ENCODE data around the gene PTCH1. TPM values are rescaled to one million over a fixed set of nuclear protein-coding genes. Genes with fewer than 3 reads are reported as not detected.

PTCH1 gene
- total and polyA plus RNA-seq, 4 donors, result 1.2 to 5.0 (median 2.1) TPM

DNA sequence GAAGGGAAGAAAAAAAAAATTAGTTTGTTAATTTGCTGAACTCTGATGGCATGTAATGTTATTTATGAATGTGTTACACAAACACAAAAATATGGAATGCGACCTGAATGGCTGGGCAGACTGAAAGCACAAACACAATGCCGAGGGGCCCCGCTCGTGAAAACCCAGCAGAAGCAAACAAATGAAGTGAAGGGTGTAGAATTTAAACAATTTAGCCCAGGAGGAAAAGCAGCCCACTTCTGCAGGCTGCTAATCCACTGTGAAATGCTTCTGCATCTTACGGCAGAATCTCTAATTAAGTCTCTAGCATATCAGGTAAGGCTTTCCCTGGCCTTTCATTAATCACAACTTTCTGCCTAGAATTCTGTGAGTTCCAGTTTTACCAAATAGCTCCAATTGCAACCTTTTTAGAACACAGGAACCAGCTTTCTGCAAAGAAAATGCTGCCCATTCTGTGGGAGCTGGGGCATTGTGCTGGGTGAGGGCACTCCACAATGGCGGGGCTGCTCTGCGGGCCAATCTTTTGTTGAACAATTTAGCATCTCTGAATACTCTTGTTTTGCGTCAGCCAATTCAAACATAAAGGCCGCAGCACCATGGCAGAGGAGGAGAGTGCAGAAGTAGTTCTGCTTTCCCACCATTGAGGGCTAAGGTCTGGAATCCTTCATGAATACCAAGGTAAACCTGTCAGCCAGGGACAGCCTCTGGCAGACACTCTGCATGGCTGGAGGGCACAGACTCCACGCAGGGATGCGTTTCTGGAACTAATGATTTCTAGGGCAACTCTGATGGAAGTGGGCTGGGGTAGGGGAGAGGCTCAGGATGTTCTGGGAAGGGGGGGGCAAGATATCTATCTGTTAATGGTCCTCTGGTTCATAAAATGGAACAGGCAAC, 66.4 kb downstream of the PTCH1 start:
- WGBS, result 95% methylated on average over 11 of the region's 11 CpGs
- H3K4me1 ChIP-seq (ENCODE audit: control insufficient read depth in 4 of 4, insufficient read depth in 4 of 4, low read length in 3 of 4), result no peaks in the 10 kb centered on the region
- no peaks in the 10 kb centered on the region for H3K9me3 ChIP-seq (ENCODE audit: control insufficient read depth in 4 of 4, low read length in 3 of 4)
- peaks cover 3 to 39% (median 15%) of the 10 kb centered on the region in 4 donors for H3K36me3 ChIP-seq (ENCODE audit: control insufficient read depth in 4 of 4, insufficient read depth in 3 of 4, low read depth in 1 of 4, low read length in 3 of 4)
- H3K27me3 ChIP-seq (ENCODE audit: control insufficient read depth in 4 of 4, insufficient read depth in 4 of 4, low read length in 3 of 4), result no peaks in the 10 kb centered on the region
- H3K27ac ChIP-seq (ENCODE audit: low read depth in 1 of 2, low read length in 2 of 2), result no peak overlapping the region
- no peak overlapping the region for H3K9ac ChIP-seq (ENCODE audit: low read depth in 1 of 2, low read length in 2 of 2)
- no peak for DNase-seq (ENCODE audit: low spot score)
- H3K4me3 ChIP-seq (ENCODE audit: low read depth in 1 of 3, low read length in 3 of 3), result no peak overlapping the region
- TF ChIP-seq FOXA2 (IDR thresholded peaks at IDR 0.05) (no peak), SP1 (IDR thresholded peaks at IDR 0.05) (no peak), HNF4A (conservative IDR thresholded peaks at IDR 0.05) (no peak), RAD21 (IDR thresholded peaks at IDR 0.05) (no peak), JUND (IDR thresholded peaks at IDR 0.05) (no peak), HNF4G (IDR thresholded peaks at IDR 0.05) (no peak), YY1 (IDR thresholded peaks at IDR 0.05) (no peak), TAF1 (conservative IDR thresholded peaks at IDR 0.05) (no peak)
- TF ChIP-seq, protein P1, sequence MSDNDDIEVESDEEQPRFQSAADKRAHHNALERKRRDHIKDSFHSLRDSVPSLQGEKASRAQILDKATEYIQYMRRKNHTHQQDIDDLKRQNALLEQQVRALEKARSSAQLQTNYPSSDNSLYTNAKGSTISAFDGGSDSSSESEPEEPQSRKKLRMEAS (IDR thresholded peaks at IDR 0.05), result no peak
- TF ChIP-seq, protein P2, sequence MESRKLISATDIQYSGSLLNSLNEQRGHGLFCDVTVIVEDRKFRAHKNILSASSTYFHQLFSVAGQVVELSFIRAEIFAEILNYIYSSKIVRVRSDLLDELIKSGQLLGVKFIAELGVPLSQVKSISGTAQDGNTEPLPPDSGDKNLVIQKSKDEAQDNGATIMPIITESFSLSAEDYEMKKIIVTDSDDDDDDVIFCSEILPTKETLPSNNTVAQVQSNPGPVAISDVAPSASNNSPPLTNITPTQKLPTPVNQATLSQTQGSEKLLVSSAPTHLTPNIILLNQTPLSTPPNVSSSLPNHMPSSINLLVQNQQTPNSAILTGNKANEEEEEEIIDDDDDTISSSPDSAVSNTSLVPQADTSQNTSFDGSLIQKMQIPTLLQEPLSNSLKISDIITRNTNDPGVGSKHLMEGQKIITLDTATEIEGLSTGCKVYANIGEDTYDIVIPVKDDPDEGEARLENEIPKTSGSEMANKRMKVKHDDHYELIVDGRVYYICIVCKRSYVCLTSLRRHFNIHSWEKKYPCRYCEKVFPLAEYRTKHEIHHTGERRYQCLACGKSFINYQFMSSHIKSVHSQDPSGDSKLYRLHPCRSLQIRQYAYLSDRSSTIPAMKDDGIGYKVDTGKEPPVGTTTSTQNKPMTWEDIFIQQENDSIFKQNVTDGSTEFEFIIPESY (IDR thresholded peaks at IDR 0.05), result no peak
- TF ChIP-seq, protein P3, sequence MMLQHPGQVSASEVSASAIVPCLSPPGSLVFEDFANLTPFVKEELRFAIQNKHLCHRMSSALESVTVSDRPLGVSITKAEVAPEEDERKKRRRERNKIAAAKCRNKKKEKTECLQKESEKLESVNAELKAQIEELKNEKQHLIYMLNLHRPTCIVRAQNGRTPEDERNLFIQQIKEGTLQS (IDR thresholded peaks at IDR 0.05), result no peak

DNA sequence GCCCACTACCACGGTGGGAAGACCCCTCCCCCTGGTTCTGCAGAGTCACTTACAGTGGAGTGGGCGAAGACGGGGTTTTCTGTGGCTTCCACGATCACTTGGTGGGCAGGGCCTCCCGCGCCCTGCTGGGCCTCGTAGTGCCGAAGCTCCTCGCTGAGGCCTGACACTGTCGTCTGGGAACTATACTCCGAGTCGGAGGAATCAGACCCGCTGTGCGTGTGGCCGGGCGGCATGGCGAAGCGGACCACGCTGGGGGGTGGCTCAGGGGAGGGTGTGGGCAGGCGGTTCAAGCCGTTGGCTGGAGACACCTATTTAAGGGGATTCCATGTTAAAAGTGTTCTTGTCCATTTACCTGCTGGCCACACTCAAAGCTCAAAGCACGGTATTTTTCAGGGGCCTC, 67.8 kb downstream of the PTCH1 start:
- DNase-seq (ENCODE audit: low spot score), result no peak
- 95% methylated on average over 22 of the region's 22 CpGs for WGBS
- no peaks in the 10 kb centered on the region for H3K9me3 ChIP-seq (ENCODE audit: control insufficient read depth in 4 of 4, low read length in 3 of 4)
- H3K36me3 ChIP-seq (ENCODE audit: control insufficient read depth in 4 of 4, insufficient read depth in 3 of 4, low read depth in 1 of 4, low read length in 3 of 4), result peaks cover 3 to 39% (median 16%) of the 10 kb centered on the region in 4 donors
- H3K4me1 ChIP-seq (ENCODE audit: control insufficient read depth in 4 of 4, insufficient read depth in 4 of 4, low read length in 3 of 4), result no peaks in the 10 kb centered on the region
- H3K27me3 ChIP-seq (ENCODE audit: control insufficient read depth in 4 of 4, insufficient read depth in 4 of 4, low read length in 3 of 4), result no peaks in the 10 kb centered on the region
- H3K4me3 ChIP-seq (ENCODE audit: low read depth in 1 of 3, low read length in 3 of 3), result no peak overlapping the region
- H3K9ac ChIP-seq (ENCODE audit: low read depth in 1 of 2, low read length in 2 of 2), result no peak overlapping the region
- TF ChIP-seq FOXA1 (IDR thresholded peaks at IDR 0.05) (no peak), SP1 (IDR thresholded peaks at IDR 0.05) (no peak), EGR1 (IDR thresholded peaks at IDR 0.05; ENCODE audit: low read depth in 2 of 2) (no peak), RXRA (IDR thresholded peaks at IDR 0.05) (no peak), HNF4G (IDR thresholded peaks at IDR 0.05) (no peak), FOXA2 (IDR thresholded peaks at IDR 0.05) (no peak), NR2F2 (IDR thresholded peaks at IDR 0.05) (no peak), YY1 (IDR thresholded peaks at IDR 0.05) (no peak), RAD21 (IDR thresholded peaks at IDR 0.05) (no peak), HNF4A (conservative IDR thresholded peaks at IDR 0.05) (no peak), TAF1 (conservative IDR thresholded peaks at IDR 0.05) (no peak), GABPA (IDR thresholded peaks at IDR 0.05 in 1 of 2, conservative IDR thresholded peaks at IDR 0.05 in 1 of 2) (no peak)
- TF ChIP-seq, protein P1 (IDR thresholded peaks at IDR 0.05), result no peak
- TF ChIP-seq, protein P2 (IDR thresholded peaks at IDR 0.05), result no peak
- TF ChIP-seq, protein P3 (IDR thresholded peaks at IDR 0.05), result no peak
- TF ChIP-seq, protein P4, sequence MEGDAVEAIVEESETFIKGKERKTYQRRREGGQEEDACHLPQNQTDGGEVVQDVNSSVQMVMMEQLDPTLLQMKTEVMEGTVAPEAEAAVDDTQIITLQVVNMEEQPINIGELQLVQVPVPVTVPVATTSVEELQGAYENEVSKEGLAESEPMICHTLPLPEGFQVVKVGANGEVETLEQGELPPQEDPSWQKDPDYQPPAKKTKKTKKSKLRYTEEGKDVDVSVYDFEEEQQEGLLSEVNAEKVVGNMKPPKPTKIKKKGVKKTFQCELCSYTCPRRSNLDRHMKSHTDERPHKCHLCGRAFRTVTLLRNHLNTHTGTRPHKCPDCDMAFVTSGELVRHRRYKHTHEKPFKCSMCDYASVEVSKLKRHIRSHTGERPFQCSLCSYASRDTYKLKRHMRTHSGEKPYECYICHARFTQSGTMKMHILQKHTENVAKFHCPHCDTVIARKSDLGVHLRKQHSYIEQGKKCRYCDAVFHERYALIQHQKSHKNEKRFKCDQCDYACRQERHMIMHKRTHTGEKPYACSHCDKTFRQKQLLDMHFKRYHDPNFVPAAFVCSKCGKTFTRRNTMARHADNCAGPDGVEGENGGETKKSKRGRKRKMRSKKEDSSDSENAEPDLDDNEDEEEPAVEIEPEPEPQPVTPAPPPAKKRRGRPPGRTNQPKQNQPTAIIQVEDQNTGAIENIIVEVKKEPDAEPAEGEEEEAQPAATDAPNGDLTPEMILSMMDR (IDR thresholded peaks at IDR 0.05; ENCODE audit: low read depth, low read length, missing input control), result no peak
- TF ChIP-seq, protein P5, sequence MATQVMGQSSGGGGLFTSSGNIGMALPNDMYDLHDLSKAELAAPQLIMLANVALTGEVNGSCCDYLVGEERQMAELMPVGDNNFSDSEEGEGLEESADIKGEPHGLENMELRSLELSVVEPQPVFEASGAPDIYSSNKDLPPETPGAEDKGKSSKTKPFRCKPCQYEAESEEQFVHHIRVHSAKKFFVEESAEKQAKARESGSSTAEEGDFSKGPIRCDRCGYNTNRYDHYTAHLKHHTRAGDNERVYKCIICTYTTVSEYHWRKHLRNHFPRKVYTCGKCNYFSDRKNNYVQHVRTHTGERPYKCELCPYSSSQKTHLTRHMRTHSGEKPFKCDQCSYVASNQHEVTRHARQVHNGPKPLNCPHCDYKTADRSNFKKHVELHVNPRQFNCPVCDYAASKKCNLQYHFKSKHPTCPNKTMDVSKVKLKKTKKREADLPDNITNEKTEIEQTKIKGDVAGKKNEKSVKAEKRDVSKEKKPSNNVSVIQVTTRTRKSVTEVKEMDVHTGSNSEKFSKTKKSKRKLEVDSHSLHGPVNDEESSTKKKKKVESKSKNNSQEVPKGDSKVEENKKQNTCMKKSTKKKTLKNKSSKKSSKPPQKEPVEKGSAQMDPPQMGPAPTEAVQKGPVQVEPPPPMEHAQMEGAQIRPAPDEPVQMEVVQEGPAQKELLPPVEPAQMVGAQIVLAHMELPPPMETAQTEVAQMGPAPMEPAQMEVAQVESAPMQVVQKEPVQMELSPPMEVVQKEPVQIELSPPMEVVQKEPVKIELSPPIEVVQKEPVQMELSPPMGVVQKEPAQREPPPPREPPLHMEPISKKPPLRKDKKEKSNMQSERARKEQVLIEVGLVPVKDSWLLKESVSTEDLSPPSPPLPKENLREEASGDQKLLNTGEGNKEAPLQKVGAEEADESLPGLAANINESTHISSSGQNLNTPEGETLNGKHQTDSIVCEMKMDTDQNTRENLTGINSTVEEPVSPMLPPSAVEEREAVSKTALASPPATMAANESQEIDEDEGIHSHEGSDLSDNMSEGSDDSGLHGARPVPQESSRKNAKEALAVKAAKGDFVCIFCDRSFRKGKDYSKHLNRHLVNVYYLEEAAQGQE (IDR thresholded peaks at IDR 0.05), result no peak
- H3K27ac ChIP-seq (ENCODE audit: low read depth in 1 of 2, low read length in 2 of 2), result no peak overlapping the region
